Measurements from ENCODE around the gene NYAP1.

The NYAP1 gene

DNA sequence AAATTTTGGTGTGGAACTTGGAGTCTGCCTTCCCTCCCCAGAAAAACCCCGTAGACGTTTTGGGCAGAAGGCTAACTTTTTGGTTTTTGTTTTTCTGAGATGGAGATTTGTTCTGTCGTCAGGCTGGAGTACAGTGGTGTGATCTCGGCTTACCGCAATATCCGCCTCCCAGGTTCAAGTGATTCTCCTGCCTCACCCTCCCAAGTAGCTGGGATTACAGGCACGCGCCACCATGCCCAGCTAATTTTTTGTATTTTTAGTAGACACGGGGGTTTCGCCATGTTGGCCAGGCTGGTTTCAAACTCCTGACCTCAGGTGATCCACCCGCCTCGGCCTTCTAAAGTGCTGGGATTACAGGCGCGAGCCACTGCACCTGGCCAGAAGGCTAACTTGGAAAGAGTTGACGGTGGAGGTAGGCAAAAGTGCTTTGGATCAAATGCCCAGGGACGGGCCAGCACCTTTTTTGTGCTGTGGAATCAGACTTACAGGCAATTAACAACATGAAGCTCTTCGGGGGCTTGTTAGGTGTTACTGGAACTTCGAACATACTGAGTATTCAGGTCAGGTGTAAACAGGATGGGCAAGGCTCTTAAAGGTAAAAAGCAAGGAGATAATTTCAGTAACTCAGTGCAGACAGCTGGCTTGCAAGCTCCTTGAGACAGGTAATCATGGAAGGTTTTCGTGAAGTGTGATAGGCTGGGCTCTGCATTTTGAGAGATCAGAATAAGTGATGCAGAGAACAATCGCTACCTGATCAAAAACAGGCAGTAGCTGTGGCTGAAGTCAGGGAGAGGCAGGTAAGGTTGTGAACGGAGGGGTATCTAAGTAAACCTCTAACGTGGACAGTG lies 49.2 kb upstream of the NYAP1 start:
- peak overlapping the region; percentile 84; the same call in 1 of the 2 replicates for H3K4me3 ChIP-seq (ENCODE audit: low read depth, low read length)
- H3K27ac ChIP-seq (ENCODE audit: extremely low read depth, low read depth, low read length) = peak overlapping the region; percentile 97
- ChIA-PET CTCF (interaction anchor here (0.6 to 1.9 kb wide), 5 partner anchors 16 to 647 kb away, joined by 3 to 8 read pairs (median 3); no protein-coding TSS in a partner anchor), POLR2A (interaction anchor here (0.6 to 1.2 kb wide), 3 partner anchors 12 to 226 kb away, joined by 3 read pairs; partner anchors contain the start of genes FBXO24 and LRCH4)
- TF ChIP-seq ZNF664 (tag by site-specific recombination; IDR thresholded peaks at IDR 0.05) (peak; percentile 65; the same call in 1 of the 2 replicates), ZEB2 (tag by site-specific recombination; IDR thresholded peaks at IDR 0.05) (peak; percentile 12; the same call in 1 of the 2 replicates), ZNF600 (tag by site-specific recombination; IDR thresholded peaks at IDR 0.05) (0 out of 2 replicates have a peak, but pooled peaks have one; percentile 69), ZBTB1 (tag by site-specific recombination; IDR thresholded peaks at IDR 0.05) (no peak), ZBTB17 (tag by site-specific recombination; IDR thresholded peaks at IDR 0.05) (peak; percentile 9; the same call in 1 of the 2 replicates)
- TF ChIP-seq, protein P1, sequence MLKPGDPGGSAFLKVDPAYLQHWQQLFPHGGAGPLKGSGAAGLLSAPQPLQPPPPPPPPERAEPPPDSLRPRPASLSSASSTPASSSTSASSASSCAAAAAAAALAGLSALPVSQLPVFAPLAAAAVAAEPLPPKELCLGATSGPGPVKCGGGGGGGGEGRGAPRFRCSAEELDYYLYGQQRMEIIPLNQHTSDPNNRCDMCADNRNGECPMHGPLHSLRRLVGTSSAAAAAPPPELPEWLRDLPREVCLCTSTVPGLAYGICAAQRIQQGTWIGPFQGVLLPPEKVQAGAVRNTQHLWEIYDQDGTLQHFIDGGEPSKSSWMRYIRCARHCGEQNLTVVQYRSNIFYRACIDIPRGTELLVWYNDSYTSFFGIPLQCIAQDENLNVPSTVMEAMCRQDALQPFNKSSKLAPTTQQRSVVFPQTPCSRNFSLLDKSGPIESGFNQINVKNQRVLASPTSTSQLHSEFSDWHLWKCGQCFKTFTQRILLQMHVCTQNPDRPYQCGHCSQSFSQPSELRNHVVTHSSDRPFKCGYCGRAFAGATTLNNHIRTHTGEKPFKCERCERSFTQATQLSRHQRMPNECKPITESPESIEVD (tag by site-specific recombination; IDR thresholded peaks at IDR 0.05) = no peak
- TF ChIP-seq, protein P2, sequence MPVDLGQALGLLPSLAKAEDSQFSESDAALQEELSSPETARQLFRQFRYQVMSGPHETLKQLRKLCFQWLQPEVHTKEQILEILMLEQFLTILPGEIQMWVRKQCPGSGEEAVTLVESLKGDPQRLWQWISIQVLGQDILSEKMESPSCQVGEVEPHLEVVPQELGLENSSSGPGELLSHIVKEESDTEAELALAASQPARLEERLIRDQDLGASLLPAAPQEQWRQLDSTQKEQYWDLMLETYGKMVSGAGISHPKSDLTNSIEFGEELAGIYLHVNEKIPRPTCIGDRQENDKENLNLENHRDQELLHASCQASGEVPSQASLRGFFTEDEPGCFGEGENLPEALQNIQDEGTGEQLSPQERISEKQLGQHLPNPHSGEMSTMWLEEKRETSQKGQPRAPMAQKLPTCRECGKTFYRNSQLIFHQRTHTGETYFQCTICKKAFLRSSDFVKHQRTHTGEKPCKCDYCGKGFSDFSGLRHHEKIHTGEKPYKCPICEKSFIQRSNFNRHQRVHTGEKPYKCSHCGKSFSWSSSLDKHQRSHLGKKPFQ (tag by site-specific recombination; IDR thresholded peaks at IDR 0.05) = peak; percentile 65
- H3K9me3 ChIP-seq (ENCODE audit: control insufficient read depth, insufficient read depth, low read depth, low read length) = no peaks in the 10 kb centered on the region
- peaks cover 4% of the 10 kb centered on the region for H3K4me1 ChIP-seq (ENCODE audit: control insufficient read depth, insufficient read depth, low read length)
- peaks cover 4 to 48% of the 10 kb centered on the region in 2 experiments; a peak in 2 of 3 replicates for H3K36me3 ChIP-seq (ENCODE audit: control insufficient read depth in 2 of 2, insufficient read depth in 1 of 2, low read length in 2 of 2)

DNA sequence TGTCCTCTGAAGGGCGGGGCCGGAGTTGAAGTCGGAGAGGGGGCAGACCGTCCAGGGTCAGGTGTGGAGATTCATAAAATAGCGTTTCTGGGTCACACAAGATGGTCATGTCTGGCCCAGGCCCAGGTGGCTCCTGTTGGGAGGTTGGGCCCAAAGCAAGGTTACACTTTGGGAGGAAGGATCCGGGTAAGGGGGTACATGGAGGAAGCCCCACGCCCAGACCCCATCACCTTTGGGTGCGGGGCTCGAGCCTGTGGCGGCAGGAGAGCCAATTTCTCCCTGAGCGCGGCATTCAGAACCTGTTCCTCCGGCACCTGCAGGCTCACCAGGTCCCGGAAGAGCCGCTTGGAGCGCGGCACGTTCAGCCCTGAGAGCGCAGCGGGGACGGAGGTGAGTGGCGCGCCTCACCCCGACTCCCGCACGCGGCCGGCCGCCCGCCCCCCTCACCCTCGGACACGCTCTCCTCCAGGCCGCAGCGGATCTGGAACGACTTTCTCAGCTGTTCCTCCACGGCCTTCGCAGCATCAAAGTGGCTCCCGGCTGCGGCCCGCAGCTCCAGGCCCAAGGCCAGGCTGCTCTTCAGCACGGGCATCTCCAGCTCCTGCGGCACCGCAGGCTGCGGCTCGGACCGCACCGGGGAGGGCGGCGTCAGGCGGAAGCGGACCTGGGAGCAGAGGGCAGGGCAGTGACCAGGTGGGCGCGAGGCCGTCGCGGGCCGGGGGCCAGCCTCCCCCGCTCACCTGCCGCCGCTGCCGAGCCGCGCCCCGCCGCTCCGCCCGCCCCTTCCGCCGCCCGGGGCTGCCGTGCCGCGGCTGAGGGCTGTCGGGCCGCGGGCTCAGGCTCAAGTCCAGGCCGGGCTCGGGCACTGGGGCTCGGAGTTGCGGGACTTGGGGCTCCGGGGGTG lies 48.1 kb upstream of the NYAP1 start:
- Histone ChIP-seq H3K36me3 (ENCODE audit: control insufficient read depth in 2 of 2, insufficient read depth in 1 of 2, low read length in 2 of 2) (peaks cover 4 to 45% of the 10 kb centered on the region in 2 experiments; a peak in 2 of 3 replicates), H3K27ac (ENCODE audit: extremely low read depth, low read depth, low read length) (peak overlapping the region; percentile 97), H3K9me3 (ENCODE audit: control insufficient read depth, insufficient read depth, low read depth, low read length) (no peaks in the 10 kb centered on the region), H3K4me3 (ENCODE audit: low read depth, low read length) (peak overlapping the region; percentile 84), H3K4me1 (ENCODE audit: control insufficient read depth, insufficient read depth, low read length) (peaks cover 4% of the 10 kb centered on the region)
- POLR2A ChIA-PET = interaction anchor here (0.8 to 2.5 kb wide), 14 partner anchors 7 to 270 kb away, joined by 3 to 36 read pairs (median 4); partner anchors contain the start of genes AGFG2, MEPCE, MOSPD3 and POP7
- CTCF ChIA-PET = interaction anchor here (0.6 to 1.9 kb wide), 2 partner anchors 14 to 456 kb away, joined by 3 to 8 read pairs; no protein-coding TSS in a partner anchor
- no peak for TF ChIP-seq KLF1 (tag by site-specific recombination; IDR thresholded peaks at IDR 0.05)
- TF ChIP-seq YY2 (tag by site-specific recombination; IDR thresholded peaks at IDR 0.05) = no peak
- no peak; the same call in 1 of the 2 replicates for TF ChIP-seq KLF7 (tag by site-specific recombination; IDR thresholded peaks at IDR 0.05; ENCODE audit: borderline replicate concordance)
- no peak for TF ChIP-seq ZNF311 (tag by site-specific recombination; IDR thresholded peaks at IDR 0.05; ENCODE audit: borderline replicate concordance)
- no peak for TF ChIP-seq ZNF114 (tag by site-specific recombination; IDR thresholded peaks at IDR 0.05)
- TF ChIP-seq, protein P3, sequence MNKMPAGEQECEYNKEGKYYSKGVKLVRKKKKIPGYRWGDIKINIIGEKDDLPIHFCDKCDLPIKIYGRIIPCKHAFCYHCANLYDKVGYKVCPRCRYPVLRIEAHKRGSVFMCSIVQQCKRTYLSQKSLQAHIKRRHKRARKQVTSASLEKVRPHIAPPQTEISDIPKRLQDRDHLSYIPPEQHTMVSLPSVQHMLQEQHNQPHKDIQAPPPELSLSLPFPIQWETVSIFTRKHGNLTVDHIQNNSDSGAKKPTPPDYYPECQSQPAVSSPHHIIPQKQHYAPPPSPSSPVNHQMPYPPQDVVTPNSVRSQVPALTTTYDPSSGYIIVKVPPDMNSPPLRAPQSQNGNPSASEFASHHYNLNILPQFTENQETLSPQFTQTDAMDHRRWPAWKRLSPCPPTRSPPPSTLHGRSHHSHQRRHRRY (tag by site-specific recombination; IDR thresholded peaks at IDR 0.05) = no peak
- no peak for TF ChIP-seq ZNF23 (tag by site-specific recombination; IDR thresholded peaks at IDR 0.05; ENCODE audit: borderline replicate concordance)
- TF ChIP-seq ZNF777 (tag by site-specific recombination; IDR thresholded peaks at IDR 0.05; ENCODE audit: borderline replicate concordance) = no peak
- no peak for TF ChIP-seq ZNF514 (tag by site-specific recombination; IDR thresholded peaks at IDR 0.05)
- no peak for TF ChIP-seq ZNF677 (tag by site-specific recombination; IDR thresholded peaks at IDR 0.05)
- TF ChIP-seq ZNF221 (tag by site-specific recombination; IDR thresholded peaks at IDR 0.05; ENCODE audit: borderline replicate concordance) = no peak
- TF ChIP-seq ZNF394 (tag by site-specific recombination; IDR thresholded peaks at IDR 0.05; ENCODE audit: borderline replicate concordance) = no peak
- peak; percentile 48; the same call in 1 of the 2 replicates for TF ChIP-seq GLIS2 (tag by site-specific recombination; IDR thresholded peaks at IDR 0.05)
- 0 out of 2 replicates have a peak, but pooled peaks have one; percentile 12 for TF ChIP-seq ZNF10 (tag by site-specific recombination; IDR thresholded peaks at IDR 0.05)
- TF ChIP-seq, protein P4, sequence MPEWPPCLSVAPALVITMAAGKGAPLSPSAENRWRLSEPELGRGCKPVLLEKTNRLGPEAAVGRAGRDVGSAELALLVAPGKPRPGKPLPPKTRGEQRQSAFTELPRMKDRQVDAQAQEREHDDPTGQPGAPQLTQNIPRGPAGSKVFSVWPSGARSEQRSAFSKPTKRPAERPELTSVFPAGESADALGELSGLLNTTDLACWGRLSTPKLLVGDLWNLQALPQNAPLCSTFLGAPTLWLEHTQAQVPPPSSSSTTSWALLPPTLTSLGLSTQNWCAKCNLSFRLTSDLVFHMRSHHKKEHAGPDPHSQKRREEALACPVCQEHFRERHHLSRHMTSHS (tag by site-specific recombination; IDR thresholded peaks at IDR 0.05) = no peak
- no peak for TF ChIP-seq ZNF132 (tag by site-specific recombination; IDR thresholded peaks at IDR 0.05; ENCODE audit: borderline replicate concordance)
- TF ChIP-seq ZSCAN30 (tag by site-specific recombination; IDR thresholded peaks at IDR 0.05) = peak; percentile 58; the same call in 1 of the 2 replicates
- peak; percentile 54; the same call in 1 of the 2 replicates for TF ChIP-seq KLF8 (tag by site-specific recombination; IDR thresholded peaks at IDR 0.05)
- no peak for TF ChIP-seq ZNF558 (tag by site-specific recombination; IDR thresholded peaks at IDR 0.05)
- TF ChIP-seq ZNF837 (tag by site-specific recombination; IDR thresholded peaks at IDR 0.05) = peak; percentile 91
